Endothelial cell (in vitro differentiated cells): ENCODE measurements around the gene PPP1R7. TPM values are rescaled to one million over a fixed set of nuclear protein-coding genes. Genes with fewer than 3 reads are reported as not detected.
"Not testable (repeated sequence)": the region's sequence is repeated elsewhere in the genome, so short reads cannot be mapped to it uniquely, and the experiment has no call there.

Experiments
- DNase-seq: peaks from one replicate; pipeline ENCODE4 v3.0.0; 2021; ENCODE audit warnings: low spot score
- H3K27ac Mint-ChIP-seq: one replicate; pipeline ENCODE4 v1.8.0; 2021; ENCODE audit warnings: mixed read lengths, inconsistent platforms; ENCODE audit not compliant: unreplicated experiment
- H3K27me3 Mint-ChIP-seq: one replicate; pipeline ENCODE4 v1.8.0; 2021; ENCODE audit warnings: mild to moderate bottlenecking, moderate library complexity, mixed read lengths, inconsistent platforms; ENCODE audit not compliant: unreplicated experiment
- H3K36me3 Mint-ChIP-seq: one replicate; pipeline ENCODE4 v1.8.0; 2021; ENCODE audit warnings: mild to moderate bottlenecking, low read depth, mixed read lengths, inconsistent platforms; ENCODE audit not compliant: unreplicated experiment
- H3K4me1 Mint-ChIP-seq: one replicate; pipeline ENCODE4 v1.8.0; 2021; ENCODE audit warnings: mild to moderate bottlenecking, mixed read lengths, inconsistent platforms; ENCODE audit not compliant: unreplicated experiment
- H3K4me3 Mint-ChIP-seq: one replicate; pipeline ENCODE4 v1.8.0; 2021; ENCODE audit warnings: mild to moderate bottlenecking, mixed read lengths, inconsistent platforms; ENCODE audit not compliant: unreplicated experiment
- H3K9me3 Mint-ChIP-seq: one replicate; pipeline ENCODE4 v1.8.0; 2021; ENCODE audit warnings: mixed read lengths, inconsistent platforms; ENCODE audit not compliant: unreplicated experiment
- long read RNA-seq: library from polyadenylated mRNA; unstranded; transcript quantifications from one replicate; pipeline ENCODE4 v2.0.0, GENCODE V29; 2020; ENCODE audit not compliant: unreplicated experiment
- total RNA-seq: library from RNA; stranded (reverse); fragmentation: NEBNext Ultra II Directional; extraction: Animal tissue kit (Norgen Biotek cat#: 25700); gene quantifications from one replicate; pipeline ENCODE4 v1.2.1, GENCODE V29; 2021; ENCODE audit not compliant: unreplicated experiment
- TF ChIP-seq, protein P1 (sequence below): fragments of 200-600 bp; sonication (generic); IDR thresholded peaks from one replicate; pipeline ENCODE4 v1.5.0; 2021; ENCODE audit warnings: antibody characterized with exemption; ENCODE audit not compliant: unreplicated experiment

Gene PPP1R7, protein sequence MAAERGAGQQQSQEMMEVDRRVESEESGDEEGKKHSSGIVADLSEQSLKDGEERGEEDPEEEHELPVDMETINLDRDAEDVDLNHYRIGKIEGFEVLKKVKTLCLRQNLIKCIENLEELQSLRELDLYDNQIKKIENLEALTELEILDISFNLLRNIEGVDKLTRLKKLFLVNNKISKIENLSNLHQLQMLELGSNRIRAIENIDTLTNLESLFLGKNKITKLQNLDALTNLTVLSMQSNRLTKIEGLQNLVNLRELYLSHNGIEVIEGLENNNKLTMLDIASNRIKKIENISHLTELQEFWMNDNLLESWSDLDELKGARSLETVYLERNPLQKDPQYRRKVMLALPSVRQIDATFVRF
- total RNA-seq = 61.6 TPM
- long read RNA-seq, transcript PPP1R7-201 (10 exons, 2,386 nt) = major isoform, 16 of 27 reads
- long read RNA-seq, partial matches to known transcripts = 3 of 27 reads
- long read RNA-seq, other reads (novel, unspliced or antisense) = 5 of 27 reads

DNA sequence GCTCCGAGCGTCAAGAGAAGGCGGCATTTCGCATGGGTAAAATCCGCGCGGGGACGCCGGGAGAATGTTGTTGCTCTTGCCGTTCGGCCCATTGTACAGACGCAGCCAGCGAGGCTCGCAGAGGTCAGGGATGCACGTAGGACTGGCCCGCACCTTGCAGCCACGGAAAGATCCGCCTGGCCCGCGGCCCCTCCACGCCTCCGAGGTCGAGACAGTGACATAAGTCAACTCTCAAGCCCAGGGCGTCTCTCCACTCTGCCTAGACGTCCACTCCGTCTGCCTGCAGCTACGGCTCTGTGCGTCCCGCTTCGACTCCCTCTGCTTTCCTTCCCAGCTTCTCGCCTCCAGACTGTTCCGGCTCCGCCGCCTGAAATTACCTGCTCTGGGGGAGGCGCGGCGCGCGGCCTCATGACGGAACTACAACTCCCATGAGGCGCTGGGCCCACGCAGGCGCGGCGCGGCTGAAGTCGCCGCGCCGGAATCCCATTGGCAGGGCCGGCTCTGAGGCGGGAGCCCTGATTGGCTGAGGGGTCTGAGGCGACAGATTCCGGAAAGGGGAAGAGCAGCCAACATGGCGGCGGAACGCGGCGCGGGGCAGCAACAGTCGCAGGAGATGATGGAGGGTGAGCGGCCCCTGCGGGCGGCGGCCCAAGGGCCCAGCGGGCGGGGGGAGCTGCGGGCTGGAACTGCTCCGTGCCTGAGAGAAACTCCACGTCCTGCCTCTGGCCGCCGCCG lies at the start of gene PPP1R7:
Gene PPP1R7, plus strand, starts transcription at position 543 of the 735 bp plus-strand sequence. Its CDS starts 29 bp downstream, at position 572.
- Mint-ChIP-seq H3K4me3 (peak within 1 kb of the TSS; percentile 99), H3K4me1 (peaks cover 20% of the 10 kb centered on the region), H3K36me3 (peaks cover 4% of the 10 kb centered on the region), H3K9me3 (no peaks in the 10 kb centered on the region), H3K27ac (peak within 1 kb of the TSS; percentile 92), H3K27me3 (peaks cover 22% of the 10 kb centered on the region)
- peak; percentile 95 for DNase-seq
- TF ChIP-seq, protein P1, sequence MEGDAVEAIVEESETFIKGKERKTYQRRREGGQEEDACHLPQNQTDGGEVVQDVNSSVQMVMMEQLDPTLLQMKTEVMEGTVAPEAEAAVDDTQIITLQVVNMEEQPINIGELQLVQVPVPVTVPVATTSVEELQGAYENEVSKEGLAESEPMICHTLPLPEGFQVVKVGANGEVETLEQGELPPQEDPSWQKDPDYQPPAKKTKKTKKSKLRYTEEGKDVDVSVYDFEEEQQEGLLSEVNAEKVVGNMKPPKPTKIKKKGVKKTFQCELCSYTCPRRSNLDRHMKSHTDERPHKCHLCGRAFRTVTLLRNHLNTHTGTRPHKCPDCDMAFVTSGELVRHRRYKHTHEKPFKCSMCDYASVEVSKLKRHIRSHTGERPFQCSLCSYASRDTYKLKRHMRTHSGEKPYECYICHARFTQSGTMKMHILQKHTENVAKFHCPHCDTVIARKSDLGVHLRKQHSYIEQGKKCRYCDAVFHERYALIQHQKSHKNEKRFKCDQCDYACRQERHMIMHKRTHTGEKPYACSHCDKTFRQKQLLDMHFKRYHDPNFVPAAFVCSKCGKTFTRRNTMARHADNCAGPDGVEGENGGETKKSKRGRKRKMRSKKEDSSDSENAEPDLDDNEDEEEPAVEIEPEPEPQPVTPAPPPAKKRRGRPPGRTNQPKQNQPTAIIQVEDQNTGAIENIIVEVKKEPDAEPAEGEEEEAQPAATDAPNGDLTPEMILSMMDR = no peak

DNA sequence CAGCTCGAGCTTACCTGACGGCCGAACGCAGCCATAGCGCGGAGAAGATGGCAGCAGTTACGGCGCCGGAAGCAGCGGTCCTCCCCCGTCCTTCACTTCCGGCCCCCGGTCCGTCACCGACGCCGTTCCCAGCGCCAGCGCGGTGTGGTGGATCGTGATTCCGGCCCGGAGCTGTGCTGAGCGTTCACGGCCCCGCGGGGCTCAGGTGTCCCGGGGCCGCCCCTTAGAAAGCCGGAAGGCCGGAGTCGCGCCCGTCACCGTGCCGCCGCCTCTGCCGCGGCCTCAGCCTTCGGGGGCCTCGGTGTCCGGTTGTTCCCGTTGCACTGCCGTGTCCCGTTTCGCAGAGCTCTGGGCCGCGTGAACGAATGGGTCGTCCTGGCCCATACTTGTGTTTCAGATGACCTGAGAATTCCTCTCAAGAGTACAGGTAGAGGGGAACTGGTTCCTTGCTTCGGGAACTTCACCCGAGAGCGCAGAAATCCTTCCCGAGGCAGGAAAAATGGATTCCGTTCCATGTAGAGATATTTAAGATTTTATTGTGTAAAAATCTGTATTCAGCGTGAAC lies 47.9 kb upstream of the PPP1R7 start, which contains the start of gene MTERF4:
Gene MTERF4, minus strand, starts transcription at position 49 of the 565 bp plus-strand sequence. Its CDS starts 14 bp downstream, at position 35.
- TF ChIP-seq, protein P1 = no peak
- H3K4me1 Mint-ChIP-seq = peaks cover 48% of the 10 kb centered on the region
- H3K36me3 Mint-ChIP-seq = peaks cover 37% of the 10 kb centered on the region
- peak; percentile 63 for DNase-seq
- H3K4me3 Mint-ChIP-seq = peak within 1 kb of the TSS; percentile 97
- peaks cover 6% of the 10 kb centered on the region for H3K27me3 Mint-ChIP-seq
- H3K27ac Mint-ChIP-seq = peak within 1 kb of the TSS; percentile 98
- H3K9me3 Mint-ChIP-seq = no peaks in the 10 kb centered on the region

DNA sequence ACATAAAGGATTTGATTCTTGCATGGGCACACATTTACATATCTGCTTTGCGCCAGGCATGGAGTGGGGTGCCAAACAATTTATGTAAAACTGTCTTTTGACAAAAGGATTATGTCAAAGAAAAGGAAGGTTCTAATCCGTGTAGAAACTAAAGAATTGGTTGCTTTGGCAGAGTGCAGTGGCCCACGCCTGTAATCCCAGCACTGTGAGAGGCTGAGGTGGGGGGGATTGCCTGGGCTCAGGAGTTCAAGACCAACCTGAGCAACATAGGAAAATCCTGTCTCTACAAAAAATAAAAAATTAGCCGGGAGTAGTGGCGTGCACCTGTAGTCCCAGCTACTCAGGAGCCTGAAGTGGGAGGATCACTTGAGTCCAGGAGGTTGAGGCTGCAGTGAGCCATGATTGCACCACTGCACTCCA lies 47.1 kb upstream of the PPP1R7 start:
- no peaks in the 10 kb centered on the region for H3K9me3 Mint-ChIP-seq
- H3K4me3 Mint-ChIP-seq = peak overlapping the region; percentile 97
- H3K27me3 Mint-ChIP-seq = peaks cover 3% of the 10 kb centered on the region
- H3K27ac Mint-ChIP-seq = peak overlapping the region; percentile 98
- no peak for DNase-seq
- TF ChIP-seq, protein P1 = no peak
- peaks cover 34% of the 10 kb centered on the region for H3K36me3 Mint-ChIP-seq
- peaks cover 48% of the 10 kb centered on the region for H3K4me1 Mint-ChIP-seq

DNA sequence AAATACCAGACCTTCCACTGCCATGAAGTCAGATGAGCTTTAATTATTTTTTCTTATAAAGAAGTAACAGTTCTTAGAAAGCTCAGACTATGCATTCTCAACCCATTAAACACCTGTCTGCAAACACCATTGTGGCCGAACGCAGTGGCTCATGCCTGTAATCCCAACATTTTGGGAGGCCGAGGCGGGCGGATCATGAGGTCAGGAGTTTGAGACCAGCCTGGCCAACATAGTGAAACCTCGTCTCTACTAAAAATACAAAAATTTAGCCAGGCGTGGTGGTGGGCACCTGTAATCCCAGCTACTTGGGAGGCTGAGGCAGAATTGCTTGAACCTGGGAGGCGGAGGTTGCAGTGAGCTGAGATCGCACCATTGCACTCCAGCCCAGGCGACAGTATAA lies 45.7 kb upstream of the PPP1R7 start:
- H3K4me3 Mint-ChIP-seq, DNase-seq, H3K27me3 Mint-ChIP-seq, H3K27ac Mint-ChIP-seq, H3K9me3 Mint-ChIP-seq: not testable (repeated sequence)
- Mint-ChIP-seq H3K4me1 (peaks cover 50% of the 10 kb centered on the region), H3K36me3 (peaks cover 30% of the 10 kb centered on the region)

DNA sequence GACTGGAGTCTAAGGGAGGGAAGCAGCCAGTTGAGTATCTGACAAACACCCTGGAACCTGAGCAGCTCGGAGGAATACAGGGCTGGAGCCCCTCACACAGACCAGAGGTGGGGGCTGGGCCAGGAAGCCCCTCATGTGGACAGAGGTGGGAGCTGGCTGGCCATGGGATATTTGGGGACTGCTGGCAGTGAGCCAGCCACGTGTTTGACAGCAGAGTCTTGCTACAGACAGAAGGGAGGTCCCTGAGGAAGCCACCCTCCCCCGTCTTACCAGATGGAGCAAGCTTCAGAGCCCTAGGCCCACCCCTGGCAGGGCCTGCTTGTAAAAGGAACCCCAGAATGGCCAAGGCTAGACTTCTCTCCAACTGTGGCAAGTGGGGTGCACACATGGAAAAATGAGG lies 44.6 kb upstream of the PPP1R7 start:
- Mint-ChIP-seq H3K27me3 (peaks cover 5% of the 10 kb centered on the region), H3K27ac (no peak overlapping the region), H3K4me1 (peaks cover 49% of the 10 kb centered on the region), H3K9me3 (no peaks in the 10 kb centered on the region), H3K36me3 (peaks cover 29% of the 10 kb centered on the region), H3K4me3 (no peak overlapping the region)
- DNase-seq = no peak
- TF ChIP-seq, protein P1 = no peak
